NCI-H774 (cell line): ENCODE data around the gene RIN1.
A peak's percentile ranks its signal among the peaks of the same experiment; 100 is the strongest.
"Not testable (repeated sequence)": the region's sequence is repeated elsewhere in the genome, so short reads cannot be mapped to it uniquely, and the experiment has no call there.

Experiments
- DNase-seq: peaks from one replicate; lab custom pipeline; 2025; lab: John Stamatoyannopoulos, UW

RIN1 gene

DNA sequence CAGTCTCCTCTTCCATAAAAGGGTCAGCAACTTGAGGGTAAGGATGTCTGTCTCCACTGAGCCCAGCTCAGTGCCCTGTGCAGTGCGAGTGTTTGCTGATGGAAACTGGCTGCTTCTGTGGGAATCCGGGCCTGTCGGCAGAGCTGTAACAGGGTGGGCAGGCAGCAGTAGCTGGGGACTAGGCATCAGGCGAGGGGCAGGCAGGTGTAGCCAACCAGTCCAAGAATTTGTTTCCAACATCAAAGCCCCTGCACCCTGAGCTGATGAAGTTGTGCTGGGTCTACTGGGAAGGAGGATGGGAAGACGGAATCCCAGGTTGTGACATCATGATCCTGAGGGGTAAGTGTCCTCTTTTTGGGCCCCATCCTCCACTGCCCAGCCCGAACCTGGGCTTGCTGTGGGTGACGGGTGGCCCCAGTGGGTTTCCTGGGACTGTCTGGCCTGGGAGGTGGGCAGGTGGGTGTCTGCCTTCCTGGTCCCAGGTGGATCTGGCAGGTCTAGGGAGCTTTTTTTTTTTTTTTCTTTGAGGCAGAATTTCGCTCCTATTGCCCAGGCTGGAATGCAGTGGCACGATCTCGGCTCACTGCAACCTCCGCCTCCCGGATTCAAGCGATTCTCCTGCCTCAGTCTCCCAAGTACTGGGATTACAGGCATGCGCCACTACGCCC is 24.3 kb upstream of the RIN1 start:
- DNase-seq = no peak

GRCh38 chr11:66359662-66360087 is 23.4 kb upstream of the RIN1 start:
- no peak for DNase-seq

DNA sequence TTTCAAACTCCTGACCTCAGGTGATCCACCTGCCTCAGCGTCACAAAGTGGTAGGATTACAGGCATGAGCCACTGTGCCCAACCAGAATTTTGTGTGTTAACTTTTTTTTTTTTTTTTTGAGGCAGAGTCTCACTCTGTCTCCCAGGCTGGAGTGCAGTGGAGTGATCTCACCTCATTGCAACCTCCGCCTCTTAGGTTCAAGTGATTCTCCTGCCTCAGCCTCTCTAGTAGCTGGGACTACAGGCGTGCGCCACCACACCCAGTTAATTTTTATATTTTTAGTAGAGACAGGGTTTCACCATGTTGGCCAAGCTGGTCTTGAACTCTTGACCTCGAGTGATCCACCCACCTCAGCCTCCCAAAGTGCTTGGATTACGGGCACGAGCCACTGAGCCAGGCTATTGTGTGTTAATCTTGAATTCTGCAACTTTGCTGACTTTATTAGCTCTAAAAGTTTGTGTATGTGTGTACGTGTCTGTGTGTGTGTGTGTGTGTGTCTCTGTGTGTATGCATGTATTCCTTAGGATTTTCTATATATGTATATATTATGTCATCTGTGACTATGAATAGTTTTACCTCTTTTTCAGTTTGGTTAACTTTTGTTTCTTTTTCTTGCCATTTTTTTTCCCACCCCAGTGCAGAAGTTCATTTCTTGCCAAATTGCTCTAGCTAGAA is 14.5 kb upstream of the RIN1 start:
- DNase-seq = not testable (repeated sequence)

DNA sequence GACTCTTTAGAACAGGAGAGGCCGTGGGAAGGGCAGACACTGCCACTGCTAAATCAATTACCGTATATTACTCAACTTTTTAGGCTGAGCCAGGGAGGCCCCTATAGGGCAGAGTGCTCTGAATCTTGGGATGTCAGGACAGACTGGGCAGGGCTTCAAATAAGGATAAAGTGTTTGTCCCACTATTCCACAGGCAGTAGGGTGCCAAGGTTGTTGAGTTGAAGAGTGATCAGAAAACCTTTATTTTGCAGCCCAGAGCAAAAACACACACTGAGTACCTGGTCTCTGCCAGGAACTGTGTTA is 12.8 kb upstream of the RIN1 start:
- DNase-seq = no peak

DNA sequence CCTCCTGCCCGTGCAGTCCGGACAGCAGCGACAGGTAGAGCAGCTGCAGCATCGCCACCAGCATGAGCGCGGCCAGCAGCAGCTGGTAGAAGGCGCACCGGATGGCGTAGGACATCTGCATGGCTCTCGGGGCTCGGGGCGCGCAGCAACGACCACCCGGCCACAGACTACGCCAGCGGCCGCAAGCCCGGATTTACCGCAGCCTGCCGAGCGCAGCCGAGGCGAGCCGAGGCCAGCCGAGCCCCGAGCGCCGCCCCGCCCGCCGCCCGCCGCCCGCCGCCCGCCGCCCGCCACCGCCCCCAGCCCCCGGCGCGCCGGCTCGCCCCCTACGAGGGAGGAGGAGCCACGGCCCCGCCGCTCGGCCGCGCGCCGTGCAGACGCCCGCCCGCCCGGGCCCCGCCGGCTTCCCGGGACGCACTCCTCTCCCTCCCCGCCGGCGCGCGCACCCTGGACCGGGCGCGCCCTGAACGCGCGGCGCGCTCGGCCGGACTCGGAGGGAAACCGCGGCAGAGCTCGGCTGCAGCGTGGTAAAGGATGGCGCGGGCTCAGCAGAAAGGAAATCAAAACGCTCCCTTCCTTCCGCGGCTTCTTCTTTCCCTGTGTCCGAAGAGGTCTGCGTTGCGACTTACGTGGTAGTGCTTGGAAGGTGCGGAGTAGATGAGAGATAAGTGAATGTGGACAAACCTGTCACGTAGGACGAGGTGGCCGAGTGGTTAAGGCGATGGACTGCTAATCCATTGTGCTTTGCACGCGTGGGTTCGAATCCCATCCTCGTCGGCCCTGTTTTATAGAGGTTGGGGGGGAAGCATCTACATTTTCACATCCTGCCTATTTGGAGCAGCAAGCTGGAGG is 11.4 kb upstream of the RIN1 start, which contains the start of gene B4GAT1:
TSS of gene B4GAT1 (minus strand) at position 205 of the 852 bp plus-strand sequence. CDS start at position 121, 84 bp downstream.
- DNase-seq = peak; percentile 88

- no peak for DNase-seq
These were observed 10.5 kb upstream of the RIN1 start for GRCh38 chr11:66346476-66347424.

GRCh38 chr11:66345316-66345649 is 9.0 kb upstream of the RIN1 start:
- no peak for DNase-seq

- peak; percentile 95 for DNase-seq
These were observed 8.5 kb upstream of the RIN1 start, which contains the start of gene BRMS1 for GRCh38 chr11:66344550-66345315. Gene BRMS1 (minus strand): TSS chr11:66345104. CDS start chr11:66342234, 2,870 bp downstream.

DNA sequence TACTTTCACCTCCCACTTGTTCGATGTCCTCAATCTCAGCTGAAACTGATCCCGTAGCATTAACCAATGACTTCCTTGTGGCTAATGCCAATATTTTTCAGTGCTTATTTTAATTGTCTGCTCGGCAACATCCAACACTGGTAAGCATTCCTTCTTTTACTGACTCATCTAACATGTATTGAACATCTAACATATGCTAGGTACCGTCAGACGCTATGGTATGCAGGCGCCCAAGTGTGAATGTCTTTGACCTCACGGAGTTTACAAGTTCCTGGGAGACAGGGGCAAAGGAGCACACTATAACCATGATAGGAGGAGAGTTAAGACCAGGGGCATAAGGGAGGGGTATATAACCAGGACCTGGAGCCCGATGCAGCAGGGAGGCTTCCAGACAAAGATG is 6.9 kb upstream of the RIN1 start:
- DNase-seq = no peak

DNA sequence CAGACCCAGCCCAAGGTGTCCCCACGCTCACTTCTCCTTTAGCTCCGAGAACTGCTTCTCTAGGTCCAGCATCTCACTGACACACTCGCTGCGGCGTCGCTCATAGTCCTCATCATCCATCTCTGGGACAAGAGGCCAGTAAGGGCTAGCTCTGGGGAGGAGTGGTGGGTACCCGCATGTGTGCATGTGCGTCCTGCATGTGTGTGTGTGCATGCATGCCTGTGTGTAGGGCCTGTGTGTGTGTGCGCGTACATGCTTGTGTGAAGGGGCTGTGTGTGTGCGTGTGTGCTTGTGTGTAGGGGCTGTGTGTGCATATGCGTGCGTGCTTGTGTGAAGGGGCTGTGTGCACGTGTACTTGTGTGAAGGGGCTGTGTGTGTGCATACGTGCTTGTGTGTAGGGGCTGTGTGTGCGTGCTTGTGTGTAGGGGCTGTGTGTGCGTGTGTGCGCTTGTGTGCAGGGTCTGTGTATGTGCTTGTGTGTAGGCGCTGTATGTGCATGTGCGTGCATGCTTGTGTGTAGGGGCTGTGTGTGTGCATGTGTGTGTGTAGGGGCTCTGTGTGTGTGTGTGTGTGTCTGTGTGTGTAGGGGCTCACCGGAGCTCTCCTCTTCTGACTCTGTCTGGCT is 5.4 kb upstream of the RIN1 start:
- no peak for DNase-seq

GRCh38 chr11:66340596-66341501 is 4.6 kb upstream of the RIN1 start:
- no peak for DNase-seq

- no peak for DNase-seq
These were observed 3.7 kb upstream of the RIN1 start for GRCh38 chr11:66339686-66340483.

DNA sequence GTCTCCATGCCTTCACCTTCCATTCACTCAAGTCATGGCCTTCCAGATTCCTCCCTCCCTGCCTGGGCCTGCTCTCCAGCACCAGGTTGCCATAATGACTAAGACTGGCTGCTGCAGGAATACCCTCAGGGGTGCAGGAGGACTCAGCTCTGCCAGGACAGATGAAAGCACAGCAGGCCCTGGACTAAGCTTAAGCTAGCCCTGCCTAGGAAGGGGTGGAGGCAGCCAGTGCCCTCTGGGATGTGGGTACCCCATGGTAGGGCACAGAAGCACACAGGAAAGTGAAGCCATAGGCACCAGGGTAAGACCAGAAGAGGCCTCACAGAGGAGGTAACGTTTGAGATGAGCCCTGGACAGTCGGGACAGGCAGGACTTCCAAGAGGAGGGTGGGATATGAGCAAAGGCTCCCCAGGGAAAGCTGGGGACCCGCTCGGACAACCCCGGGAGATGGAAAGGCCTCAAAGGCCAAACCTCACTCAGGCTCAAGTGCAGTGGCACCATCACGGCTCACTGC is 3.0 kb upstream of the RIN1 start:
- DNase-seq = no peak

GRCh38 chr11:66338276-66339161 is 2.3 kb upstream of the RIN1 start:
- DNase-seq = no peak

- DNase-seq = no peak
These were observed 1.1 kb upstream of the RIN1 start for GRCh38 chr11:66337103-66337899.

- no peak for DNase-seq
These were observed 552 bp downstream of the RIN1 start for GRCh38 chr11:66335531-66336233.
